K562 (cell line): ENCODE data around the gene NFATC2. TPM values are rescaled to one million over a fixed set of nuclear protein-coding genes. Genes with fewer than 3 reads are reported as not detected.

Experiments used
- NFIX ChIP-seq: fragments of 250-450 bp; sonication (Bioruptor Pico); IDR thresholded peaks from 2 replicates; pipeline ENCODE4 v1.4.0; 2020; ENCODE audit warnings: low read depth, mild to moderate bottlenecking, moderate library complexity
- RBM15 ChIP-seq: fragments of 200-400 bp; formaldehyde crosslinking; IDR thresholded peaks from 2 replicates; pipeline ENCODE4 v1.6.1; 2018; ENCODE audit warnings: mild to moderate bottlenecking, low read length, moderate library complexity; ENCODE audit not compliant: insufficient read depth
- RCOR1 ChIP-seq, 2 experiments: IDR thresholded peaks; 2 replicates each; pipeline ENCODE4 v1.6.1; 2012; ENCODE audit warnings: low read depth in 2 of 2, low read length in 2 of 2, borderline replicate concordance in 1 of 2, improper control_type of control experiment in 1 of 2
- SAFB ChIP-seq: fragments of 200-400 bp; formaldehyde crosslinking; IDR thresholded peaks from 2 replicates; pipeline ENCODE4 v1.6.1; 2017; ENCODE audit warnings: low read depth, low read length, borderline replicate concordance
- TBL1XR1 ChIP-seq, 2 experiments: IDR thresholded peaks; 2 replicates each; pipeline ENCODE4 v1.6.1; 2012; ENCODE audit warnings: improper control_type of control experiment in 2 of 2, low read length in 2 of 2, mild to moderate bottlenecking in 1 of 2
- polyA plus RNA-seq, 8 experiments: library from polyadenylated mRNA; depleted of rRNA in 4 of 8; stranded (reverse) in 5 of 8; unstranded in 3 of 8; fragments of >200 nt; fragmentation: Nextera tagmentation in 2 of 8; fragmentation: Illumina TruSeq in 1 of 8; extraction: Ambion mirVana in 2 of 8; extraction: Trizol in 1 of 8; gene quantifications; 2 replicates each; pipeline versions ENCODE4 v1.2.1 to v1.2.3, GENCODE V29; 2011 to 2014; ENCODE audit warnings: inconsistent platforms in 1 of 8, missing spikeins in 1 of 8
- total RNA-seq, 7 experiments: library from RNA; depleted of rRNA in 6 of 7; stranded (reverse); fragments of >200 nt in 6 of 7; fragmentation: Illumina TruSeq in 2 of 7; extraction: Trizol in 2 of 7; gene quantifications; 2 replicates each; pipeline versions ENCODE4 v1.2.1 to v1.2.3, GENCODE V29; 2011 to 2021; ENCODE audit warnings: low replicate concordance in 1 of 7
- TF ChIP-seq, protein P1 (sequence below), 2 experiments: fragments of 450-650 bp in 1 of 2; IDR thresholded peaks; 2 replicates each; pipeline ENCODE4 v1.6.1; 2011 to 2017; ENCODE audit warnings: low read depth in 2 of 2, antibody characterized with exemption in 1 of 2, borderline replicate concordance in 1 of 2, low read length in 1 of 2, mild to moderate bottlenecking in 1 of 2, mixed read lengths in 1 of 2; ENCODE audit not compliant: control insufficient read depth in 1 of 2
- TF ChIP-seq, protein P2 (sequence below): sonication (generic); formaldehyde crosslinking; IDR thresholded peaks from 2 replicates; pipeline ENCODE4 v1.4.0; 2020; ENCODE audit warnings: mild to moderate bottlenecking, missing genetic modification reagents

The NFATC2 gene
- total and polyA plus RNA-seq, 9 of the 15 experiments (the other 6 are each of a cell fraction or from before 2014, with no cell fraction given) = 1.9 to 11.2 (median 3.0) TPM

DNA sequence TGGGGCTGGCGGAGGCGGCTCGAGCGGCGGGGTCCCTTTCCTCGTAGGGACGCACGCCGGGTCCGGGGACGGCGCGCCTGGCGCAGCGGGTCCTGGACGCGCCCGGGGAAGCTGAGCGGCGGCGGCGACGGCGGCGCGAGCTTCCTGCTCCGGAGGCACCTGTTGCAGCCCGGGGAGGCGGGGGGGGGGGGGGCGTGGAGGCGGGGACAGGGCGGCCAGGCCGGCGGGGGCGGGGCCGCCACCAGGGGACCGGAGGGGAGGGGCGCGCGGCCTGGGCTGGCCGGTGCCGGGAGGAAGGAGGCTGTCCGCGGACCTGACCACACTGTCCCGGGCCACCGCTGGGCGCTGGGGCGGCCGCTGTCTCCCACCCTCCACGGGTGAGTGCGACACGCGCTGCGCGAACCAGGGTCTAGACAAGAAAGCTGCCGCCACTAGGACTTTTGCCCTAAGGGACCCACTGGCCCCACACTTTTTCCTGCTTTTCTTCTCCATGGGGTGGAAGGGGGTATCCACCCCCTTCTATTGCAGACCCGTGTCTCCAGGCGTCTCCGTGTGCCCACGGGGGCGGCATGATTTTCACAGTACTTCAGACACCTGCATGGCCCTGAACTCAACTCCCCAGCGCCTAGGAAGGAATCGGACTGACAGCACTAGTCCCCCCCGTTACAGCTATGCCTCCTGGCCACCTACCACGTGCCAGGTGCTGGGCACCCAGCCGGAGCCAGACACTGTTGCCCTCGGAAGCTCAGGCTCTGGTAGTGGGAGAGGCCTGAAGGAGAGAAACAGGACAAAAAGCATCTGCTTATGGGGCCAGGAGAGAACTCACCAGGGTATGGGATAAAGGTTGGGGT, at the start of gene NFATC2 (continued):
- TF ChIP-seq, protein P1, sequence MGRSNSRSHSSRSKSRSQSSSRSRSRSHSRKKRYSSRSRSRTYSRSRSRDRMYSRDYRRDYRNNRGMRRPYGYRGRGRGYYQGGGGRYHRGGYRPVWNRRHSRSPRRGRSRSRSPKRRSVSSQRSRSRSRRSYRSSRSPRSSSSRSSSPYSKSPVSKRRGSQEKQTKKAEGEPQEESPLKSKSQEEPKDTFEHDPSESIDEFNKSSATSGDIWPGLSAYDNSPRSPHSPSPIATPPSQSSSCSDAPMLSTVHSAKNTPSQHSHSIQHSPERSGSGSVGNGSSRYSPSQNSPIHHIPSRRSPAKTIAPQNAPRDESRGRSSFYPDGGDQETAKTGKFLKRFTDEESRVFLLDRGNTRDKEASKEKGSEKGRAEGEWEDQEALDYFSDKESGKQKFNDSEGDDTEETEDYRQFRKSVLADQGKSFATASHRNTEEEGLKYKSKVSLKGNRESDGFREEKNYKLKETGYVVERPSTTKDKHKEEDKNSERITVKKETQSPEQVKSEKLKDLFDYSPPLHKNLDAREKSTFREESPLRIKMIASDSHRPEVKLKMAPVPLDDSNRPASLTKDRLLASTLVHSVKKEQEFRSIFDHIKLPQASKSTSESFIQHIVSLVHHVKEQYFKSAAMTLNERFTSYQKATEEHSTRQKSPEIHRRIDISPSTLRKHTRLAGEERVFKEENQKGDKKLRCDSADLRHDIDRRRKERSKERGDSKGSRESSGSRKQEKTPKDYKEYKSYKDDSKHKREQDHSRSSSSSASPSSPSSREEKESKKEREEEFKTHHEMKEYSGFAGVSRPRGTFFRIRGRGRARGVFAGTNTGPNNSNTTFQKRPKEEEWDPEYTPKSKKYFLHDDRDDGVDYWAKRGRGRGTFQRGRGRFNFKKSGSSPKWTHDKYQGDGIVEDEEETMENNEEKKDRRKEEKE (IDR thresholded peaks at IDR 0.05; ENCODE audit: borderline replicate concordance in 1 of 2, control insufficient read depth in 1 of 2, low read depth in 2 of 2, low read length in 1 of 2) = no peak
- TF ChIP-seq NFIX (CRISPR knock-in tag) = no peak
- no peak for TF ChIP-seq TBL1XR1 (IDR thresholded peaks at IDR 0.05; ENCODE audit: low read length in 2 of 2)
- no peak for TF ChIP-seq RBM15
- TF ChIP-seq, protein P2, sequence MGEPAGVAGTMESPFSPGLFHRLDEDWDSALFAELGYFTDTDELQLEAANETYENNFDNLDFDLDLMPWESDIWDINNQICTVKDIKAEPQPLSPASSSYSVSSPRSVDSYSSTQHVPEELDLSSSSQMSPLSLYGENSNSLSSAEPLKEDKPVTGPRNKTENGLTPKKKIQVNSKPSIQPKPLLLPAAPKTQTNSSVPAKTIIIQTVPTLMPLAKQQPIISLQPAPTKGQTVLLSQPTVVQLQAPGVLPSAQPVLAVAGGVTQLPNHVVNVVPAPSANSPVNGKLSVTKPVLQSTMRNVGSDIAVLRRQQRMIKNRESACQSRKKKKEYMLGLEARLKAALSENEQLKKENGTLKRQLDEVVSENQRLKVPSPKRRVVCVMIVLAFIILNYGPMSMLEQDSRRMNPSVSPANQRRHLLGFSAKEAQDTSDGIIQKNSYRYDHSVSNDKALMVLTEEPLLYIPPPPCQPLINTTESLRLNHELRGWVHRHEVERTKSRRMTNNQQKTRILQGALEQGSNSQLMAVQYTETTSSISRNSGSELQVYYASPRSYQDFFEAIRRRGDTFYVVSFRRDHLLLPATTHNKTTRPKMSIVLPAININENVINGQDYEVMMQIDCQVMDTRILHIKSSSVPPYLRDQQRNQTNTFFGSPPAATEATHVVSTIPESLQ (CRISPR knock-in tag) = no peak
- peak in 1 of 2 experiments; percentile 35; a peak in 1 of 4 replicates for TF ChIP-seq RCOR1 (IDR thresholded peaks at IDR 0.05; ENCODE audit: borderline replicate concordance in 1 of 2, low read depth in 2 of 2, low read length in 2 of 2)
- peak; percentile 63; the same call in 1 of the 2 replicates for TF ChIP-seq SAFB
- TF ChIP-seq, all 486 proteins: peak for 13
